SH-SY5Y (cell line): Measurements from ENCODE around the gene APBB3.

ENCODE experiments used
- GATA2 ChIP-seq: IDR thresholded peaks from 2 replicates; pipeline ENCODE4 v1.6.1; 2011; ENCODE audit warnings: mild to moderate bottlenecking, low read depth, low read length
- GATA3 ChIP-seq: IDR thresholded peaks from 2 replicates; pipeline ENCODE4 v1.6.1; 2011; ENCODE audit warnings: low read depth, mild to moderate bottlenecking, low read length, moderate library complexity

GRCh38 chr5:140591747-140592372 is 27.5 kb upstream of the APBB3 start:
- TF ChIP-seq GATA2 (no peak), GATA3 (no peak)
